Activated CD4-positive, alpha-beta T cell treated with anti-CD3 and anti-CD28 coated beads, Interleukin-2, amount 50 U/mL, for 4 hours (primary cell): ENCODE measurements around the gene NCOA7.

Source experiments
- DNase-seq, 2 experiments: peaks; one replicate each; pipeline ENCODE4 v3.0.0-alpha.2; 2020

Gene NCOA7

DNA sequence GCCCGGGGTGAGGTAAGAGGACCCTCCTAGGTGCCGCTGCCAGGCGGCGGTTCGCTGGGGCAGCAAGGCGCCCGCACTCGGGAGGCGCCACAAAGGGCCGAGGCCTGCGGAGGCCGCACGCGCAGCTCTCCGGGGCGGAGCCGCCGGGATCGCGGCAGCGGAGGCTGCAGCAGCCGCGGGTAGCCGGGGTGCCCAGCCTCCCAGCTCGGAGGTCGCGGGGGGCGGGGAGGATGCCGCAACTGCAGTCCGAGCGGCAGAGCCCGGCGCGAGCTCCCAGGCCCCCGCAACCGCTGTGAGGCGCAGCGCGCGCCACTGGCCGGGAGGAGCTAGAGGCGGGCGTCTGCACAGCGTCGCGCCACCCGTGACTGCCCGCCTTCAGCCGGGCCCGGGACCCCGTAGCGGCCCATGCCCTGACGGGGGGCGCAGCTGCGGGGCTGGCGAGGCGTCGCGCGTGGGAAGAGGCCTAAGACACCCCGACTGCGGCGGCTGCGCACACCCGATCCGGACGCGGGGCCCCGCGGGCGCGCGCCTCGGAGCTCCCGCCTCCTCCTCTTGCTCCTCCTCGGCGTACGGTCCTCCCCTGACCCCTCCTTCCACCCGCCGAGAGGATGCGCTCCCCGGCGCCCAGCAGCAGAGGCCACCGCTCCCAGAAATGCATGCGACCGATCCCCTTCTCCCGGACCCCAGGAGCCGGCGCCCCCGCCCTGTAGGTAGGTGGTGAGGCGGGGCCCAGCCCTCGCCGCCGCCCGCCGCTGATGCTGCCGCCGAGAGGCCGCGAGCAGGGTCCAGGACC is at the start of gene NCOA7:
Gene NCOA7 (plus strand): TSS at position 603 of the 793 bp plus-strand sequence. CDS start 24,395 bp downstream, outside the sequence.
- DNase-seq = peak; percentile 62 to 67

- no peak for DNase-seq
Measured at GRCh38 chr6:125741336-125741735, 49.4 kb upstream of the NCOA7 start.

DNA sequence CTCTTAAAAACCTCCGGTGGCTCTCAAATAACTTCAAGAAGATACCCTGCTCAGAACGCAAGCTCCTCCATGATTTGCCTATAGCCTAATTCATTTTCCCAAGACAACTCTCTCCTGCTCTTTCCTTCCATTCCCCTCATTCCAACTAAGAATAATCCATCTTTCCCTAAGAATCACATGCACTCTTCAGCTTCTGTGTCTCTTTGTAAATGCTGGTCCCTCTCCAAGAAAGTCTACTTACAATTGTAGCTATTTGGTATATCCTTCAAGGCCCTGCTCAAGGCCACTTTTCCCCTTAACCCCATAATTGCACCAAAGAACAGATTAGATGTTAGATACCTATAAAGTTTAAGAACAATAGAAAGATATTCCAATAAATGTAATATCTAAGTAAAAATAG is 48.7 kb upstream of the NCOA7 start:
- no peak for DNase-seq

- DNase-seq = no peak
Measured at GRCh38 chr6:125742464-125743120, 48.2 kb upstream of the NCOA7 start.

- no peak for DNase-seq
Measured at GRCh38 chr6:125743604-125744003, 47.2 kb upstream of the NCOA7 start.

- DNase-seq = no peak
Measured at GRCh38 chr6:125745281-125746018, 45.3 kb upstream of the NCOA7 start.

- no peak for DNase-seq
Measured at GRCh38 chr6:125746019-125746414, 44.7 kb upstream of the NCOA7 start.

- peak; percentile 61 to 63 for DNase-seq
Measured at GRCh38 chr6:125746731-125747588, 43.8 kb upstream of the NCOA7 start.

- peak in 1 of 2 experiments; percentile 16 for DNase-seq
Measured at GRCh38 chr6:125747589-125748405, 43.0 kb upstream of the NCOA7 start.

- DNase-seq = no peak
Measured at GRCh38 chr6:125748406-125749172, 42.2 kb upstream of the NCOA7 start.

GRCh38 chr6:125749173-125749864 is 41.4 kb upstream of the NCOA7 start, which contains the start of gene HEY2:
HEY2 (plus strand) TSS chr6:125749632; CDS start chr6:125749777, 145 bp downstream.
- DNase-seq = peak; percentile 71 to 73

- no peak for DNase-seq
Measured at GRCh38 chr6:125749865-125750691, 40.7 kb upstream of the NCOA7 start.

- DNase-seq = no peak
Measured at GRCh38 chr6:125750692-125751333, 39.9 kb upstream of the NCOA7 start.

DNA sequence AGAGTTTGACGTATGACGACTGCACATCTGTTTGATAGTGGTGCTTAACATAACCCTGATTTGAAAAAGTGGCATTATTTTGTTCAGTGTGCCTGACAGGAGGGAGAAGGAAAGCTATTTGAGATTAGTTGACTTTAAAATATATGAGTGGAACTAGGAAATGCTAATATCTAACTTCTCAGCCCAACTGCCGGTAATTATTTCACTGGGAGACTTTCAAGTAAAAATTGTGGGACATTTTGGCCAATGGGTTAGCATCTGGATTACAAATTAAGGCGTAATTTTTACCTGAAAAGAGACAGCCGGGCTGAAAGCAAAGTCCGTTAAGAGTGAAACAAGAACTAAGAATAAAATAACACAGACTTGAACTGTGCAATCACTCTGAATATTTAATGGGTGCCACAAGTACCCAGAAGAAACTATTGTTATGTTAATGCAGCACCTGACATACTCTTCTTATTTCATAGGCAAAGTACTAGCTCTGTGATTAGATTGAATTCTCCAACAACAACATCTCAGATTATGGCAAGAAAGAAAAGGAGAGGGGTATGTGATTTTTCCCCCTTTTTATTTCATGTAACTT is 39.3 kb upstream of the NCOA7 start:
- no peak for DNase-seq

DNA sequence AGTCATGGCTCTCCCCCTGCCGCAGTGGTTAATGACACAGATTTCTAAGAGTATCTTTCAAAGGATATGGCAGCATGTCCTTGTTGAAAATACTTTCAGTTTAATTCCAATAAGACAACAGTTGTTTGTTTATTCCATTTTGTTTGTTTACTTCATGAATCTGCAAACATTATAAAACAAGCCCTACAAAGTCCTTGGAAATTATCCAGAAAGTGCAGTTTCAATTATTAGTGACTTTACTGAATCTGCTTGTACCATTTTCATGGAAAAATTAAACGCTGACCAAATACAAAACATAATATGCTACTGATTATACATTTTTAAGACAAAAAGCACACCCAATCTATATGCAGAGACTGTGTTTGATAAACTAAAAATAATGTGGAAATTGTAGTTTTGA is 38.0 kb upstream of the NCOA7 start:
- DNase-seq = no peak

GRCh38 chr6:125753218-125753936 is 37.4 kb upstream of the NCOA7 start:
- no peak for DNase-seq

GRCh38 chr6:125753937-125754259 is 36.9 kb upstream of the NCOA7 start:
- no peak for DNase-seq

GRCh38 chr6:125754566-125754965 is 36.2 kb upstream of the NCOA7 start:
- DNase-seq = no peak
